ENCODE data around the gene A2ML1.

- TF ChIP-seq CTCF (IDR thresholded peaks at IDR 0.05) (no peak), POLR2A (IDR thresholded peaks at IDR 0.05) (no peak)
Observed at GRCh38 chr12:8876887-8877286, 54.5 kb downstream of the A2ML1 start.

Data from body of pancreas (tissue), 4 donors.